H1 (cell line): ENCODE data around the gene LRP1. TPM values are rescaled to one million over a fixed set of nuclear protein-coding genes. Genes with fewer than 3 reads are reported as not detected.

Experiments
- CTCF ChIA-PET: fragments of 300-600 bp; sonication (Branson Sonifier 250); formaldehyde crosslinking; loops from one replicate; lab custom pipeline; 2021; ENCODE audit not compliant: partially characterized antibody; lab: Charles Lee
- POLR2A ChIA-PET: fragments of 300-600 bp; sonication (Branson Sonifier 250); formaldehyde crosslinking; loops from one replicate; lab custom pipeline; 2021; ENCODE audit warnings: inconsistent platforms; ENCODE audit not compliant: partially characterized antibody; lab: Charles Lee
- DNase-seq, 2 experiments: peaks; one replicate each; pipeline versions ENCODE4 v3.0.0 to v3.0.0-alpha.2; 2010 to 2022; ENCODE audit warnings: low spot score in 2 of 2, low read depth in 1 of 2, mixed read lengths in 1 of 2
- FAIRE-seq: peaks from 2 replicates; lab custom pipeline; 2011; peaks lifted over from hg19 to GRCh38; lab: Jason Lieb, UNC
- H2AFZ ChIP-seq: 2 replicates; pipeline ENCODE4 v1.8.1; 2012; ENCODE audit warnings: low read length, inconsistent platforms
- H2AK5ac ChIP-seq: 2 replicates; pipeline ENCODE4 v1.6.1; 2013; ENCODE audit warnings: low read depth, low read length
- H2BK120ac ChIP-seq: replicated peaks from 2 replicates; pipeline ENCODE3; 2013; ENCODE audit warnings: low read depth, low read length, inconsistent platforms
- H2BK12ac ChIP-seq: 2 replicates; pipeline ENCODE4 v1.6.1; 2013; ENCODE audit warnings: low read depth, low read length
- H2BK15ac ChIP-seq: 2 replicates; pipeline ENCODE4 v1.6.1; 2013; ENCODE audit warnings: low read length
- H2BK20ac ChIP-seq: 2 replicates; pipeline ENCODE4 v1.6.1; 2013; ENCODE audit warnings: low read length
- H2BK5ac ChIP-seq: 2 replicates; pipeline ENCODE4 v1.6.1; 2013; ENCODE audit warnings: low read depth, low read length
- H3K14ac ChIP-seq: 2 replicates; pipeline ENCODE4 v1.6.1; 2013; ENCODE audit warnings: inconsistent platforms; ENCODE audit not compliant: insufficient read length
- H3K18ac ChIP-seq: 2 replicates; pipeline ENCODE4 v1.6.1; 2013; ENCODE audit warnings: low read length; ENCODE audit errors: extremely low read depth
- H3K23ac ChIP-seq: 2 replicates; pipeline ENCODE4 v1.6.1; 2013; ENCODE audit warnings: inconsistent platforms; ENCODE audit not compliant: insufficient read length
- H3K23me2 ChIP-seq: 2 replicates; pipeline ENCODE4 v1.6.1; 2013; ENCODE audit warnings: low read depth, low read length
- H3K27ac ChIP-seq: 2 replicates; pipeline ENCODE4 v1.6.1; 2011; ENCODE audit warnings: low read depth, low read length, inconsistent platforms
- H3K27me3 ChIP-seq, 4 experiments: replicated peaks in 1 of 4; 1 replicate in 1 of 4; 2 replicates in 3 of 4; pipeline versions ENCODE4 v1.6.1 to v1.8.1; 2011 to 2013; ENCODE audit warnings: low read length in 3 of 4, mild to moderate bottlenecking in 3 of 4, inconsistent platforms in 2 of 4, mixed read lengths in 2 of 4, moderate library complexity in 1 of 4; ENCODE audit not compliant: control insufficient read depth in 3 of 4, insufficient read depth in 3 of 4; ENCODE audit errors: extremely low read depth in 1 of 4
- H3K36me3 ChIP-seq, 4 experiments: 2 replicates each; pipeline versions ENCODE4 v1.6.1 to v1.8.1; 2011 to 2013; ENCODE audit warnings: mild to moderate bottlenecking in 4 of 4, low read length in 3 of 4, moderate library complexity in 2 of 4, control low read depth in 1 of 4, inconsistent platforms in 1 of 4; ENCODE audit not compliant: insufficient read depth in 4 of 4, control insufficient read depth in 2 of 4
- H3K4ac ChIP-seq: replicated peaks from 2 replicates; pipeline ENCODE3; 2013; ENCODE audit warnings: low read length, low read depth, mixed read lengths, inconsistent platforms; ENCODE audit not compliant: insufficient read length
- H3K4me1 ChIP-seq, 4 experiments: replicated peaks in 1 of 4; 1 replicate in 1 of 4; 2 replicates in 3 of 4; pipeline versions ENCODE4 v1.6.1 to v1.8.1; 2011 to 2013; ENCODE audit warnings: low read length in 3 of 4, inconsistent platforms in 2 of 4, mixed read lengths in 1 of 4; ENCODE audit not compliant: insufficient read depth in 4 of 4, control insufficient read depth in 3 of 4
- H3K4me2 ChIP-seq, 2 experiments: 2 replicates each; pipeline versions ENCODE4 v1.6.1 to v1.8.1; 2011 to 2013; ENCODE audit warnings: low read depth in 2 of 2, low read length in 2 of 2, control low read depth in 1 of 2, inconsistent platforms in 1 of 2, mild to moderate bottlenecking in 1 of 2; ENCODE audit not compliant: insufficient read depth in 1 of 2
- H3K4me3 ChIP-seq, 4 experiments: fragments of 200-600, 300-600 bp in 1 of 4; sonication (generic), shearing (Covaris generic), sonication (Bioruptor Twin) in 1 of 4; 2 replicates each; pipeline versions ENCODE4 v1.5.1 to v1.8.1; 2011 to 2016; ENCODE audit warnings: low read length in 4 of 4, low read depth in 3 of 4, control low read depth in 2 of 4, inconsistent platforms in 2 of 4, mild to moderate bottlenecking in 2 of 4, mixed read lengths in 1 of 4, moderate library complexity in 1 of 4; ENCODE audit not compliant: insufficient read depth in 2 of 4; ENCODE audit errors: extremely low read depth in 1 of 4
- H3K56ac ChIP-seq: replicated peaks from 2 replicates; pipeline ENCODE3; 2013; ENCODE audit warnings: low read depth, mild to moderate bottlenecking, mixed read lengths, low read length, inconsistent platforms; ENCODE audit not compliant: insufficient read length
- H3K79me1 ChIP-seq: 2 replicates; pipeline ENCODE4 v1.6.1; 2013; ENCODE audit warnings: low read depth, low read length, control low read depth
- H3K79me2 ChIP-seq, 2 experiments: 2 replicates each; pipeline versions ENCODE4 v1.6.1 to v1.8.1; 2012 to 2013; ENCODE audit warnings: low read length in 2 of 2, mild to moderate bottlenecking in 2 of 2, inconsistent platforms in 1 of 2; ENCODE audit not compliant: insufficient read depth in 2 of 2, control insufficient read depth in 1 of 2
- H3K9ac ChIP-seq, 4 experiments: replicated peaks in 1 of 4; 1 replicate in 1 of 4; 2 replicates in 3 of 4; pipeline versions ENCODE4 v1.6.1 to v1.8.1; 2011 to 2013; ENCODE audit warnings: low read depth in 3 of 4, low read length in 3 of 4, control low read depth in 2 of 4, mild to moderate bottlenecking in 2 of 4, moderate library complexity in 2 of 4, inconsistent platforms in 1 of 4; ENCODE audit errors: extremely low read depth in 1 of 4
- H3K9me3 ChIP-seq, 2 experiments: 2 replicates each; pipeline versions ENCODE4 v1.6.1 to v1.8.1; 2012 to 2013; ENCODE audit warnings: mild to moderate bottlenecking in 2 of 2, moderate library complexity in 2 of 2, control low read depth in 1 of 2, inconsistent platforms in 1 of 2, low read depth in 1 of 2, low read length in 1 of 2, mixed read lengths in 1 of 2; ENCODE audit not compliant: insufficient read depth in 2 of 2
- H4K20me1 ChIP-seq, 2 experiments: replicated peaks in 1 of 2; 2 replicates each; pipeline versions ENCODE3 to v1.8.1; 2011 to 2013; ENCODE audit warnings: inconsistent platforms in 2 of 2, low read length in 2 of 2, mild to moderate bottlenecking in 1 of 2; ENCODE audit not compliant: insufficient read depth in 2 of 2, control insufficient read depth in 1 of 2
- H4K5ac ChIP-seq: 2 replicates; pipeline ENCODE4 v1.6.1; 2013; ENCODE audit warnings: low read length, low read depth, mixed read lengths, inconsistent platforms; ENCODE audit not compliant: insufficient read length
- H4K8ac ChIP-seq: 2 replicates; pipeline ENCODE4 v1.8.0; 2013; ENCODE audit warnings: mild to moderate bottlenecking, moderate library complexity, low read length, inconsistent platforms; ENCODE audit not compliant: insufficient read depth; ENCODE audit errors: extremely low read depth
- H4K91ac ChIP-seq: replicated peaks from 2 replicates; pipeline ENCODE3; 2013; ENCODE audit warnings: low read length, mixed read lengths, inconsistent platforms; ENCODE audit not compliant: insufficient read length
- CREB1 ChIP-seq: IDR thresholded peaks from 2 replicates; pipeline ENCODE4 v1.6.1; 2012; ENCODE audit warnings: inconsistent platforms
- EZH2 ChIP-seq: fragments of 200-600 bp; sonication (generic); IDR thresholded peaks from 2 replicates; pipeline ENCODE4 v1.7.1; 2012; ENCODE audit warnings: low read depth, mild to moderate bottlenecking, moderate library complexity, low read length, inconsistent platforms; ENCODE audit not compliant: severe bottlenecking
- HDAC2 ChIP-seq, 2 experiments: fragments of 300-600 bp in 1 of 2; sonication (generic) in 1 of 2; IDR thresholded peaks; 2 replicates each; pipeline ENCODE4 v1.6.1; 2011 to 2012; ENCODE audit warnings: low read depth in 2 of 2, low read length in 2 of 2, mild to moderate bottlenecking in 2 of 2, moderate library complexity in 2 of 2, borderline replicate concordance in 1 of 2, inconsistent platforms in 1 of 2
- JUN ChIP-seq: IDR thresholded peaks from 2 replicates; pipeline ENCODE4 v1.6.1; 2011; ENCODE audit warnings: low read depth, mild to moderate bottlenecking, improper control_type of control experiment, low read length
- SIN3A ChIP-seq, 2 experiments: IDR thresholded peaks in 1 of 2; conservative IDR thresholded peaks in 1 of 2; 2 replicates each; pipeline ENCODE4 v1.6.1; 2011 to 2012; ENCODE audit warnings: low read length in 2 of 2, improper control_type of control experiment in 1 of 2, low read depth in 1 of 2, mild to moderate bottlenecking in 1 of 2
- SIX5 ChIP-seq: IDR thresholded peaks from 2 replicates; pipeline ENCODE4 v1.6.1; 2011; ENCODE audit warnings: mild to moderate bottlenecking, low read depth, low read length
- SRF ChIP-seq: IDR thresholded peaks from 2 replicates; pipeline ENCODE4 v1.6.1; 2011; ENCODE audit warnings: mild to moderate bottlenecking, low read depth, low read length, moderate library complexity
- TAF7 ChIP-seq: optimal IDR thresholded peaks from 2 replicates; pipeline ENCODE3; 2011; ENCODE audit warnings: low read depth, mild to moderate bottlenecking, inconsistent platforms, low read length, moderate library complexity, borderline replicate concordance
- WGBS, 2 experiments: shearing (Covaris generic) in 1 of 2; methylation state at CpG; one replicate each; pipeline versions ENCODE4 v1.1.6 to v1.1.7; 2013 to 2015; ENCODE audit warnings: low lambda C conversion rate in 2 of 2, mixed read lengths in 2 of 2, inconsistent platforms in 1 of 2, low coverage in 1 of 2, missing lambda C conversion rate in 1 of 2; ENCODE audit not compliant: insufficient replicate concordance in 2 of 2, insufficient coverage in 1 of 2, insufficient read length in 1 of 2; ENCODE audit errors: extremely low coverage in 1 of 2, missing lambda C conversion rate in 1 of 2; 5-methylcytosine and 5-hydroxymethylcytosine counted together
- polyA plus RNA-seq, 7 experiments: library from polyadenylated mRNA; depleted of rRNA in 3 of 7; stranded (reverse) in 5 of 7; unstranded in 2 of 7; fragments of >200 nt in 5 of 7; fragments of 200-250 nt in 2 of 7; gene quantifications; 1 replicate in 5 of 7; 2 replicates in 1 of 7; 4 replicates in 1 of 7; pipeline versions ENCODE4 v1.2.1 to v1.2.3, GENCODE V29; 2011 to 2013; ENCODE audit warnings: missing spikeins in 2 of 7, mixed read lengths in 2 of 7
- total RNA-seq: library from RNA; stranded (reverse); fragmentation: NEBNext Ultra II Directional; extraction: Animal tissue kit (Norgen Biotek cat#: 25700); gene quantifications from 2 replicates; pipeline ENCODE4 v1.2.1, GENCODE V29; 2021
- TF ChIP-seq, protein P1 (sequence below): IDR thresholded peaks from 2 replicates; pipeline ENCODE4 v1.6.1; 2011; ENCODE audit warnings: low read depth, mild to moderate bottlenecking, low read length; ENCODE audit not compliant: insufficient read depth
- TF ChIP-seq, protein P2 (sequence below), 3 experiments: IDR thresholded peaks; 1 replicate in 2 of 3; 2 replicates in 1 of 3; pipeline versions ENCODE4 v1.5.1 to v1.6.1; 2011; ENCODE audit warnings: low read length in 3 of 3, mild to moderate bottlenecking in 3 of 3, inconsistent platforms in 2 of 3, low read depth in 1 of 3, moderate library complexity in 1 of 3; ENCODE audit not compliant: insufficient read depth in 1 of 3; ENCODE audit errors: control extremely low read depth in 1 of 3

The LRP1 gene
- total and polyA plus RNA-seq, 2 of the 8 experiments (the other 6 are each of a cell fraction or from before 2014, with no cell fraction given), result 35.3 to 92.5 TPM

DNA sequence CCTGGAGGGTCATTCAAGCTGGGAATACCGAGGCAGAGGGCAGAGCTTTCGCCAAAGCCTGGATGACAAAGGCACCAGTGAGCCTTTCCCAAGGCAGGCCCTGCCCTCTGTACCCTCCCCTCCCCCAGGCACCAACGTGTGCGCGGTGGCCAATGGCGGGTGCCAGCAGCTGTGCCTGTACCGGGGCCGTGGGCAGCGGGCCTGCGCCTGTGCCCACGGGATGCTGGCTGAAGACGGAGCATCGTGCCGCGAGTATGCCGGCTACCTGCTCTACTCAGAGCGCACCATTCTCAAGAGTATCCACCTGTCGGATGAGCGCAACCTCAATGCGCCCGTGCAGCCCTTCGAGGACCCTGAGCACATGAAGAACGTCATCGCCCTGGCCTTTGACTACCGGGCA lies 57.1 kb downstream of the LRP1 start:
- H3K36me3 ChIP-seq, result peaks cover 38 to 74% (median 72%) of the 10 kb centered on the region in 4 experiments
- H3K4me1 ChIP-seq, result no peaks in the 10 kb centered on the region; a peak in 1 of 7 replicates
- no peaks in the 10 kb centered on the region for H3K23me2 ChIP-seq
- H3K27me3 ChIP-seq, result no peaks in the 10 kb centered on the region
- ChIA-PET POLR2A (interaction anchor here (1.4 to 11.0 kb wide), 6 partner anchors 11 to 45 kb away, joined by 3 to 91 read pairs (median 14); partner anchors contain the start of gene SHMT2), CTCF (interaction anchor here (0.9 to 21.9 kb wide), 12 partner anchors 3 to 897 kb away, joined by 3 to 389 read pairs (median 4); partner anchors contain the start of gene LRP1-AS)
- H3K23ac ChIP-seq, result no peak overlapping the region
- no peak overlapping the region for H3K56ac ChIP-seq
- no peak overlapping the region for H3K18ac ChIP-seq
- H2BK120ac ChIP-seq, result no peak overlapping the region
- H2BK15ac ChIP-seq, result no peak overlapping the region
- FAIRE-seq (no peak), DNase-seq (no peak)
- no peak overlapping the region for H2BK5ac ChIP-seq
- H3K79me1 ChIP-seq, result no peaks in the 10 kb centered on the region
- H3K79me2 ChIP-seq, result no peaks in the 10 kb centered on the region
- no peak overlapping the region for H4K91ac ChIP-seq
- H3K27ac ChIP-seq, result no peak overlapping the region
- H4K5ac ChIP-seq, result no peak overlapping the region
- H2BK12ac ChIP-seq, result no peak overlapping the region
- H4K20me1 ChIP-seq, result peaks cover 9 to 16% of the 10 kb centered on the region in 2 experiments
- H3K9ac ChIP-seq, result no peak overlapping the region
- no peak overlapping the region for H3K4ac ChIP-seq
- no peak overlapping the region for H4K8ac ChIP-seq
- H2BK20ac ChIP-seq, result no peak overlapping the region
- 95% methylated on average over 24 of the region's 25 CpGs; no CpG with 5 or more reads in 1 of the 2 experiments for WGBS, 2 experiments
- H2AK5ac ChIP-seq, result no peak overlapping the region
- no peak overlapping the region for H3K14ac ChIP-seq
- no peaks in the 10 kb centered on the region for H3K9me3 ChIP-seq
- no peak overlapping the region for H2AFZ ChIP-seq
- no peak overlapping the region for H3K4me3 ChIP-seq
- H3K4me2 ChIP-seq, result no peak overlapping the region
- TF ChIP-seq EZH2 (no peak), TAF7 (no peak), HDAC2 (IDR thresholded peaks at IDR 0.05; ENCODE audit: borderline replicate concordance in 1 of 2, low read depth in 2 of 2, low read length in 2 of 2) (no peak), JUN (no peak), SIN3A (conservative IDR thresholded peaks at IDR 0.05 in 1 of 2, IDR thresholded peaks at IDR 0.05 in 1 of 2; ENCODE audit: low read depth in 1 of 2, low read length in 2 of 2) (no peak), CREB1 (no peak), SIX5 (no peak), SRF (no peak)
- TF ChIP-seq, protein P1, sequence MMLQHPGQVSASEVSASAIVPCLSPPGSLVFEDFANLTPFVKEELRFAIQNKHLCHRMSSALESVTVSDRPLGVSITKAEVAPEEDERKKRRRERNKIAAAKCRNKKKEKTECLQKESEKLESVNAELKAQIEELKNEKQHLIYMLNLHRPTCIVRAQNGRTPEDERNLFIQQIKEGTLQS, result no peak
- TF ChIP-seq, protein P2, sequence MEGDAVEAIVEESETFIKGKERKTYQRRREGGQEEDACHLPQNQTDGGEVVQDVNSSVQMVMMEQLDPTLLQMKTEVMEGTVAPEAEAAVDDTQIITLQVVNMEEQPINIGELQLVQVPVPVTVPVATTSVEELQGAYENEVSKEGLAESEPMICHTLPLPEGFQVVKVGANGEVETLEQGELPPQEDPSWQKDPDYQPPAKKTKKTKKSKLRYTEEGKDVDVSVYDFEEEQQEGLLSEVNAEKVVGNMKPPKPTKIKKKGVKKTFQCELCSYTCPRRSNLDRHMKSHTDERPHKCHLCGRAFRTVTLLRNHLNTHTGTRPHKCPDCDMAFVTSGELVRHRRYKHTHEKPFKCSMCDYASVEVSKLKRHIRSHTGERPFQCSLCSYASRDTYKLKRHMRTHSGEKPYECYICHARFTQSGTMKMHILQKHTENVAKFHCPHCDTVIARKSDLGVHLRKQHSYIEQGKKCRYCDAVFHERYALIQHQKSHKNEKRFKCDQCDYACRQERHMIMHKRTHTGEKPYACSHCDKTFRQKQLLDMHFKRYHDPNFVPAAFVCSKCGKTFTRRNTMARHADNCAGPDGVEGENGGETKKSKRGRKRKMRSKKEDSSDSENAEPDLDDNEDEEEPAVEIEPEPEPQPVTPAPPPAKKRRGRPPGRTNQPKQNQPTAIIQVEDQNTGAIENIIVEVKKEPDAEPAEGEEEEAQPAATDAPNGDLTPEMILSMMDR (IDR thresholded peaks at IDR 0.05; ENCODE audit: control extremely low read depth in 1 of 3, insufficient read depth in 1 of 3, low read depth in 1 of 3, low read length in 3 of 3), result no peak
